ENCODE data around the gene ASXL3.

DNA sequence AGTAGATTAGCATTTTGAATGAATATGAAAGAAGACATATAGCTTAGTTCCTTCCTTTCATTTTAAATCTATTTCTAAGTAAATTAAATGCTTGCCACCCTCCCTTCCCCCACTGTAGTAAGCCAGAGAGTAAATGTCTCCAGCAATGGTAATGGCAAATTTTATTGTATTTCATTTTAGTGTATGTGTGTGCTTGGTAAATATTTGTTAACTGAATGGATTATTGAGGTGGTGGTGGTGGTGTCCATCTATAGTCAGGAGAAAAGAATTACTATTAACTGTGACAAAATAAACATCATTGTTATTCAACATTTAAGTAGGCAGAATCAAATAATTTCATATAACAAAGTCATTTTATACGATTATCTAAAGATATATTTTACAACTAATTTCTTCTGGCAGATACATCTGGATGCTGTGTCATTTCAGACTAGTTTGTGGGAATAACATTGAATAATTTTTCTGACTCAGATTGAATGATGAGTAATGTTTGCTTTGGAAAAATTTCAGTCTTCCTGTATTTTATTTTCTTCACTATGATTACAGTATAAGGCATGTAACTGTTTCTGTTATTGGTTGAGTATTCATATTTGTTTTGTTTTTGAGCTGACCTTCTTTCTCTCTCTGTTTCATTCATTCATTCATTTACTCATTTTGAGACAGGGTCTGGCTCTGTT, 18.3 kb downstream of the ASXL3 start:
- TF ChIP-seq TCF4 (CRISPR knock-in tag; IDR thresholded peaks at IDR 0.05; ENCODE audit: borderline replicate concordance) (no peak), ZNF8 (CRISPR knock-in tag; IDR thresholded peaks at IDR 0.05) (no peak), ISL1 (CRISPR knock-in tag; IDR thresholded peaks at IDR 0.05) (peak; percentile 35; the same call in 1 of the 2 replicates), ZC3H10 (CRISPR knock-in tag; IDR thresholded peaks at IDR 0.05) (no peak), ZNF565 (CRISPR knock-in tag; conservative IDR thresholded peaks at IDR 0.05; ENCODE audit: low read depth) (no peak)
- TF ChIP-seq, protein P1, sequence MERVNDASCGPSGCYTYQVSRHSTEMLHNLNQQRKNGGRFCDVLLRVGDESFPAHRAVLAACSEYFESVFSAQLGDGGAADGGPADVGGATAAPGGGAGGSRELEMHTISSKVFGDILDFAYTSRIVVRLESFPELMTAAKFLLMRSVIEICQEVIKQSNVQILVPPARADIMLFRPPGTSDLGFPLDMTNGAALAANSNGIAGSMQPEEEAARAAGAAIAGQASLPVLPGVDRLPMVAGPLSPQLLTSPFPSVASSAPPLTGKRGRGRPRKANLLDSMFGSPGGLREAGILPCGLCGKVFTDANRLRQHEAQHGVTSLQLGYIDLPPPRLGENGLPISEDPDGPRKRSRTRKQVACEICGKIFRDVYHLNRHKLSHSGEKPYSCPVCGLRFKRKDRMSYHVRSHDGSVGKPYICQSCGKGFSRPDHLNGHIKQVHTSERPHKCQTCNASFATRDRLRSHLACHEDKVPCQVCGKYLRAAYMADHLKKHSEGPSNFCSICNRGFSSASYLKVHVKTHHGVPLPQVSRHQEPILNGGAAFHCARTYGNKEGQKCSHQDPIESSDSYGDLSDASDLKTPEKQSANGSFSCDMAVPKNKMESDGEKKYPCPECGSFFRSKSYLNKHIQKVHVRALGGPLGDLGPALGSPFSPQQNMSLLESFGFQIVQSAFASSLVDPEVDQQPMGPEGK (CRISPR knock-in tag; IDR thresholded peaks at IDR 0.05; ENCODE audit: borderline replicate concordance): no peak
- TF ChIP-seq, protein P2, sequence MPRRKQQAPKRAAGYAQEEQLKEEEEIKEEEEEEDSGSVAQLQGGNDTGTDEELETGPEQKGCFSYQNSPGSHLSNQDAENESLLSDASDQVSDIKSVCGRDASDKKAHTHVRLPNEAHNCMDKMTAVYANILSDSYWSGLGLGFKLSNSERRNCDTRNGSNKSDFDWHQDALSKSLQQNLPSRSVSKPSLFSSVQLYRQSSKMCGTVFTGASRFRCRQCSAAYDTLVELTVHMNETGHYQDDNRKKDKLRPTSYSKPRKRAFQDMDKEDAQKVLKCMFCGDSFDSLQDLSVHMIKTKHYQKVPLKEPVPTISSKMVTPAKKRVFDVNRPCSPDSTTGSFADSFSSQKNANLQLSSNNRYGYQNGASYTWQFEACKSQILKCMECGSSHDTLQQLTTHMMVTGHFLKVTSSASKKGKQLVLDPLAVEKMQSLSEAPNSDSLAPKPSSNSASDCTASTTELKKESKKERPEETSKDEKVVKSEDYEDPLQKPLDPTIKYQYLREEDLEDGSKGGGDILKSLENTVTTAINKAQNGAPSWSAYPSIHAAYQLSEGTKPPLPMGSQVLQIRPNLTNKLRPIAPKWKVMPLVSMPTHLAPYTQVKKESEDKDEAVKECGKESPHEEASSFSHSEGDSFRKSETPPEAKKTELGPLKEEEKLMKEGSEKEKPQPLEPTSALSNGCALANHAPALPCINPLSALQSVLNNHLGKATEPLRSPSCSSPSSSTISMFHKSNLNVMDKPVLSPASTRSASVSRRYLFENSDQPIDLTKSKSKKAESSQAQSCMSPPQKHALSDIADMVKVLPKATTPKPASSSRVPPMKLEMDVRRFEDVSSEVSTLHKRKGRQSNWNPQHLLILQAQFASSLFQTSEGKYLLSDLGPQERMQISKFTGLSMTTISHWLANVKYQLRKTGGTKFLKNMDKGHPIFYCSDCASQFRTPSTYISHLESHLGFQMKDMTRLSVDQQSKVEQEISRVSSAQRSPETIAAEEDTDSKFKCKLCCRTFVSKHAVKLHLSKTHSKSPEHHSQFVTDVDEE (CRISPR knock-in tag; IDR thresholded peaks at IDR 0.05): no peak
